Muscle of leg (tissue), 9 donors: Measurements from ENCODE around the gene FLG2. TPM values are rescaled to one million over a fixed set of nuclear protein-coding genes. Genes with fewer than 3 reads are reported as not detected.

Source experiments
- polyA plus RNA-seq, 8 donors: library from polyadenylated mRNA; unstranded; fragments of 120-200 nt; gene quantifications; one replicate each; pipeline versions ENCODE4 v1.2.1 to v1.2.3, GENCODE V29; 2013; ENCODE audit warnings: inconsistent platforms in 1 of 8, low replicate concordance in 1 of 8; ENCODE audit not compliant: insufficient read length in 8 of 8, insufficient read depth in 1 of 8
- total RNA-seq: library from RNA; stranded (reverse); fragments of 120-200 nt; gene quantifications from one replicate; pipeline ENCODE4 v1.2.4, GENCODE V29; 2013

FLG2 gene
- total and polyA plus RNA-seq, 9 donors: 0.01 to 0.11 (median 0.04) TPM; not detected in 3

Other genes starting within 250 kb of the FLG2 start
- gene TCHH, start 244.6 kb downstream of the FLG2 start, total RNA-seq: under 0.01 TPM
- gene TCHH, start 244.6 kb downstream of the FLG2 start, polyA plus RNA-seq: under 1 TPM in 5 of 8 donors, not detected in 3; 0.03 to 0.05 (median 0.04) TPM
- not detected for gene RPTN, start 200.8 kb downstream of the FLG2 start, total RNA-seq
- not detected for gene RPTN, start 200.8 kb downstream of the FLG2 start, polyA plus RNA-seq
- gene HRNR, start 135.8 kb downstream of the FLG2 start, total RNA-seq: not detected
- under 1 TPM; 0.03 to 0.49 (median 0.17) TPM for gene HRNR, start 135.8 kb downstream of the FLG2 start, polyA plus RNA-seq
- gene FLG, start 34.8 kb downstream of the FLG2 start, total RNA-seq: not detected
- 1 to 10 TPM in 2 of 8 donors, under 1 TPM in 6; 0.20 to 1.6 (median 0.52) TPM for gene FLG, start 34.8 kb downstream of the FLG2 start, polyA plus RNA-seq
- gene CRNN, start 54.3 kb upstream of the FLG2 start, total RNA-seq: not detected
- not detected for gene CRNN, start 54.3 kb upstream of the FLG2 start, polyA plus RNA-seq
- gene LCE5A, start 150.8 kb upstream of the FLG2 start, total RNA-seq: not detected
- gene LCE5A, start 150.8 kb upstream of the FLG2 start, polyA plus RNA-seq: not detected
- gene CRCT1, start 154.5 kb upstream of the FLG2 start, total RNA-seq: not detected
- not detected for gene CRCT1, start 154.5 kb upstream of the FLG2 start, polyA plus RNA-seq
- gene LCE3E, start 206.8 kb upstream of the FLG2 start, total RNA-seq: not detected
- gene LCE3E, start 206.8 kb upstream of the FLG2 start, polyA plus RNA-seq: not detected
- gene LCE3D, start 220.5 kb upstream of the FLG2 start, total RNA-seq: not detected
- not detected for gene LCE3D, start 220.5 kb upstream of the FLG2 start, polyA plus RNA-seq
- gene LCE3C, start 240.2 kb upstream of the FLG2 start, total RNA-seq: not detected
- gene LCE3C, start 240.2 kb upstream of the FLG2 start, polyA plus RNA-seq: not detected